ENCODE measurements around the gene ART4.

Gene ART4

GRCh38 chr12:14846042-14846587 lies 2.8 kb upstream of the ART4 start:
- TF ChIP-seq CTCF (IDR thresholded peaks at IDR 0.05; ENCODE audit: low read depth, low read length) = no peak
- DNase-seq (ENCODE audit: low read depth, low spot score) = peak; percentile 7
- in situ Hi-C loops (cut with HindIII; ENCODE audit: low sequenced_read_pairs) = no loop called here
- H3K4me3 ChIP-seq (ENCODE audit: low read depth, low read length) = no peak overlapping the region

DNA sequence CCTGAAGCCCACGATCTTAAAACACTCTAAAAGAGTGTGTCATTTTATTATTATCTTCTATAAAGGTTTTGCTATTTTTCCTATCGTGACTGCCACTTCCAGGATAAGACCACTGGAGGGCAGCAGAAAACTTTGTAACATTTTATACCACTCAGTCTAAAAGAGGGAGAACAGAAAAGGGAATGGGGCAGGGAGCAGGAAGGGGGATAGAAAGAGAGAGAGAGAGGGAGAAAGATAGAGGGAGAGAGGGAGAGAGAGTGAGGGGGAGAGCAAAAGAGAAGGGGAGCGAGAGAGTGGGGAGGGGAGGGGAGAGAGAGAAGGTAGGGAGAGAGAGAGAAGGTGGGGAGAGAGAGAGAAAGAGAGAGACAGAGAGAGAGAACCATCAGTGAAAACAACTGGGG lies 2.0 kb upstream of the ART4 start:
- DNase-seq (ENCODE audit: low read depth, low spot score) = peak; percentile 63
- TF ChIP-seq CTCF (IDR thresholded peaks at IDR 0.05; ENCODE audit: low read depth, low read length) = peak; percentile 71
- no peak overlapping the region for H3K4me3 ChIP-seq (ENCODE audit: low read depth, low read length)
- in situ Hi-C loops (cut with HindIII; ENCODE audit: low sequenced_read_pairs) = no loop called here

- no peak overlapping the region for H3K4me3 ChIP-seq (ENCODE audit: low read depth, low read length)
- DNase-seq (ENCODE audit: low read depth, low spot score) = no peak
- in situ Hi-C loops (cut with HindIII; ENCODE audit: low sequenced_read_pairs) = no loop called here
- TF ChIP-seq CTCF (IDR thresholded peaks at IDR 0.05; ENCODE audit: low read depth, low read length) = no peak
Measured at GRCh38 chr12:14844401-14844800, 1.1 kb upstream of the ART4 start.

DNA sequence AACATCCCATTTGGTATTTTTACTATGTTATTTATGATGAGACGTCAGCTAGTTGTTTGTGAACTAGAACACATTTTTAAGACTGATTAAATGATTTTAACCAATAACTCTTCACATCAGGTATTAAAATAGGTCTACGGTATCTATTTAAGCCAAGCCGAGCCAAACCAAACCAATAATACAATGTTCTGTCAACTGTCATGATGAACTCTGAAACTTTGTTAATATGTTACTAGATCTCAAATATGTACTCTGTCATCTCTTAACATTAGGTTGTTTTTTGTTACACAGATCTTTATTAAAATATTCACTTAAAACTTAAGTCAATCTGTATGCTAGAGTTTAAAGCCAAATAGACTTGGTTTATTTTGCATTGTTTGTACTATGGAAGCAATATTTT lies 1.0 kb downstream of the ART4 start:
- no peak for TF ChIP-seq CTCF (IDR thresholded peaks at IDR 0.05; ENCODE audit: low read depth, low read length)
- in situ Hi-C loops (cut with HindIII; ENCODE audit: low sequenced_read_pairs) = no loop called here
- no peak overlapping the region for H3K4me3 ChIP-seq (ENCODE audit: low read depth, low read length)
- no peak for DNase-seq (ENCODE audit: low read depth, low spot score)

- in situ Hi-C loops (cut with HindIII; ENCODE audit: low sequenced_read_pairs) = no loop called here
- TF ChIP-seq CTCF (IDR thresholded peaks at IDR 0.05; ENCODE audit: low read depth, low read length) = no peak
- peak; percentile 40 for DNase-seq (ENCODE audit: low read depth, low spot score)
- H3K4me3 ChIP-seq (ENCODE audit: low read depth, low read length) = no peak overlapping the region
Measured at GRCh38 chr12:14841761-14842160, 1.6 kb downstream of the ART4 start.

GRCh38 chr12:14840616-14841015 lies 2.7 kb downstream of the ART4 start:
- DNase-seq (ENCODE audit: low read depth, low spot score) = no peak
- no peak overlapping the region for H3K4me3 ChIP-seq (ENCODE audit: low read depth, low read length)
- TF ChIP-seq CTCF (IDR thresholded peaks at IDR 0.05; ENCODE audit: low read depth, low read length) = no peak
- in situ Hi-C loops (cut with HindIII; ENCODE audit: low sequenced_read_pairs) = no loop called here

- TF ChIP-seq CTCF (IDR thresholded peaks at IDR 0.05; ENCODE audit: low read depth, low read length) = no peak
- in situ Hi-C loops (cut with HindIII; ENCODE audit: low sequenced_read_pairs) = no loop called here
- H3K4me3 ChIP-seq (ENCODE audit: low read depth, low read length) = no peak overlapping the region
- no peak for DNase-seq (ENCODE audit: low read depth, low spot score)
Measured at GRCh38 chr12:14839262-14839661, 4.1 kb downstream of the ART4 start.

Measured in astrocyte of the spinal cord (primary cell).